ENCODE measurements around the gene NOPCHAP1.

Gene NOPCHAP1

DNA sequence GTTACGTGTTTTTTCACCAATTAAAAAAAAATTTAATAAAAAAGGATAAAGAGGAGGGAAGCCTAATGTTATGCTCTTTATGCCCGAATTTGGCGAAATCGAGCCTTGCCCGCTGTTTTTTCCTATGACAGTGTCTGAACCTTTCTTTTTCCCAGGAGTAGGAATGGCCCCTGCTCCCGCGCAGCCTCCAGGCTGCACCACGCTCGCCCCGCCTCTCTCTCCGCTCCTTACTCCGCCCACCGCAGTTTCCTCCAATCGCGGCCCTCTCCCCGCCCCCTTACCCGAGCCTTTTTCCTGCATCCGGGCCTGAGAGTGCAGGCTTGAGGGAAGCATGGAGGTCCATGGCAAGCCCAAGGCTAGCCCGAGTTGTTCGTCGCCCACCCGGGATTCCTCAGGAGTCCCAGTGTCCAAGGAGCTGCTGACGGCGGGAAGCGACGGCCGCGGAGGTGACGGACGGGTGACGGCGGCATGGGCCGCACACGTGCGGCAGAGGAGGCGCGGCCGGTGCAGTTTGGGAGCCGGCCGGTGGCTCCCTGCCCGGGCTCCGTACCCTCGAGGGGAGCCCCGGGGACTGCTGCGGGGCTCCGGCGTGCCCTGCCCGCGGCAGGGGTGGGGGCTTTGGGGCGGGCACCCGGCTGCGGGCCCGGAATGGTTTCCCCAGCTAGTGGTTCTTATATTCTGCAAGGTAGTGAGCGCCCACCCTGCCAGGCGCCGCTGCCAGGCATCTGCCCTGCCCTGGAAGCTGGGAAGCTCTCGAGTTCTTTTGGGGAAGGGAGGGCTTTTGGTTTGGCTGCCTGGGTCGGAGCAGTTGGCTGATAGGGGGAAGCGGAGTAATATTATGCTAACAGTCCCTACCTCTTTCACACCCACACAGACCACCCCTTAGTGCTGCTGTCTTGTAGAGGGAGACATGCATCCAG is at the start of gene NOPCHAP1:
NOPCHAP1 (plus strand) TSS at position 295 of the 920 bp plus-strand sequence; CDS start at position 332, 37 bp downstream.
- TF ChIP-seq TAF1 (IDR thresholded peaks at IDR 0.05; ENCODE audit: low read depth) (peak; percentile 67; the same call in 1 of the 2 replicates), CEBPB (IDR thresholded peaks at IDR 0.05) (no peak), YY1 (IDR thresholded peaks at IDR 0.05; ENCODE audit: low read depth) (peak; percentile 78)
- TF ChIP-seq, protein P1, sequence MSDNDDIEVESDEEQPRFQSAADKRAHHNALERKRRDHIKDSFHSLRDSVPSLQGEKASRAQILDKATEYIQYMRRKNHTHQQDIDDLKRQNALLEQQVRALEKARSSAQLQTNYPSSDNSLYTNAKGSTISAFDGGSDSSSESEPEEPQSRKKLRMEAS (IDR thresholded peaks at IDR 0.05) = peak; percentile 84

GRCh38 chr12:104938371-104938770 is 47.7 kb upstream of the NOPCHAP1 start:
- TF ChIP-seq EGR1 (IDR thresholded peaks at IDR 0.05) (no peak), EP300 (IDR thresholded peaks at IDR 0.05; ENCODE audit: borderline replicate concordance) (no peak), TCF12 (IDR thresholded peaks at IDR 0.05; ENCODE audit: low read depth) (no peak), TEAD4 (IDR thresholded peaks at IDR 0.05) (no peak), USF1 (IDR thresholded peaks at IDR 0.05) (no peak), FOXM1 (IDR thresholded peaks at IDR 0.05; ENCODE audit: borderline replicate concordance, low read depth) (no peak), NFIC (IDR thresholded peaks at IDR 0.05) (no peak), CEBPB (IDR thresholded peaks at IDR 0.05) (no peak), TAF1 (IDR thresholded peaks at IDR 0.05; ENCODE audit: low read depth) (no peak)
- TF ChIP-seq, protein P2, sequence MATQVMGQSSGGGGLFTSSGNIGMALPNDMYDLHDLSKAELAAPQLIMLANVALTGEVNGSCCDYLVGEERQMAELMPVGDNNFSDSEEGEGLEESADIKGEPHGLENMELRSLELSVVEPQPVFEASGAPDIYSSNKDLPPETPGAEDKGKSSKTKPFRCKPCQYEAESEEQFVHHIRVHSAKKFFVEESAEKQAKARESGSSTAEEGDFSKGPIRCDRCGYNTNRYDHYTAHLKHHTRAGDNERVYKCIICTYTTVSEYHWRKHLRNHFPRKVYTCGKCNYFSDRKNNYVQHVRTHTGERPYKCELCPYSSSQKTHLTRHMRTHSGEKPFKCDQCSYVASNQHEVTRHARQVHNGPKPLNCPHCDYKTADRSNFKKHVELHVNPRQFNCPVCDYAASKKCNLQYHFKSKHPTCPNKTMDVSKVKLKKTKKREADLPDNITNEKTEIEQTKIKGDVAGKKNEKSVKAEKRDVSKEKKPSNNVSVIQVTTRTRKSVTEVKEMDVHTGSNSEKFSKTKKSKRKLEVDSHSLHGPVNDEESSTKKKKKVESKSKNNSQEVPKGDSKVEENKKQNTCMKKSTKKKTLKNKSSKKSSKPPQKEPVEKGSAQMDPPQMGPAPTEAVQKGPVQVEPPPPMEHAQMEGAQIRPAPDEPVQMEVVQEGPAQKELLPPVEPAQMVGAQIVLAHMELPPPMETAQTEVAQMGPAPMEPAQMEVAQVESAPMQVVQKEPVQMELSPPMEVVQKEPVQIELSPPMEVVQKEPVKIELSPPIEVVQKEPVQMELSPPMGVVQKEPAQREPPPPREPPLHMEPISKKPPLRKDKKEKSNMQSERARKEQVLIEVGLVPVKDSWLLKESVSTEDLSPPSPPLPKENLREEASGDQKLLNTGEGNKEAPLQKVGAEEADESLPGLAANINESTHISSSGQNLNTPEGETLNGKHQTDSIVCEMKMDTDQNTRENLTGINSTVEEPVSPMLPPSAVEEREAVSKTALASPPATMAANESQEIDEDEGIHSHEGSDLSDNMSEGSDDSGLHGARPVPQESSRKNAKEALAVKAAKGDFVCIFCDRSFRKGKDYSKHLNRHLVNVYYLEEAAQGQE (IDR thresholded peaks at IDR 0.05; ENCODE audit: low read depth) = no peak
- TF ChIP-seq, protein P1 (IDR thresholded peaks at IDR 0.05) = no peak

GRCh38 chr12:104939089-104939488 is 47.0 kb upstream of the NOPCHAP1 start:
- TF ChIP-seq, protein P2 (IDR thresholded peaks at IDR 0.05; ENCODE audit: low read depth) = no peak
- TF ChIP-seq CREB1 (IDR thresholded peaks at IDR 0.05; ENCODE audit: low read depth) (no peak), YY1 (IDR thresholded peaks at IDR 0.05; ENCODE audit: low read depth) (no peak), FOXM1 (IDR thresholded peaks at IDR 0.05; ENCODE audit: borderline replicate concordance, low read depth) (no peak), ZBTB7A (IDR thresholded peaks at IDR 0.05; ENCODE audit: low read depth) (no peak), TCF12 (IDR thresholded peaks at IDR 0.05; ENCODE audit: low read depth) (no peak), RAD21 (IDR thresholded peaks at IDR 0.05; ENCODE audit: low read depth) (no peak), CEBPB (IDR thresholded peaks at IDR 0.05) (no peak), EGR1 (IDR thresholded peaks at IDR 0.05) (no peak), EP300 (IDR thresholded peaks at IDR 0.05; ENCODE audit: borderline replicate concordance) (no peak)
- TF ChIP-seq, protein P1 (IDR thresholded peaks at IDR 0.05) = no peak

DNA sequence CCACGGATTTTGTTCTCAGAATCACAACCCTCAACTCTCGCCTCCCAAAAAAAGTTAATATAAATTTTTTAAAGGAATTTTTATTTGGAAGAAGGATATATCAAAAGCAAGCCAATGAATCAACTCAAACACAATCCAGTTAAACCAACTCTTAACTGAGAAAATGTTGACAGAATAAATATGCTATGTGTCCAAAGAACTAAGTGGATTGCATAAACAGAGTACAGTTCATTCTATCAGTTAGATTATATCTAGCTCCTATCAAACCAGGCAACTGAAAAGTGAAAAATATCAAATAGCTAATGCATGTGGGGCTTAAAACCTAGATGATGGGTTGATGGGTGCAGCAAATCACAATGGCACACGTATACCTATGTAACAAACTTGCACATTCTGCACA is 44.7 kb upstream of the NOPCHAP1 start:
- TF ChIP-seq CREB1 (IDR thresholded peaks at IDR 0.05; ENCODE audit: low read depth) = no peak
- no peak for TF ChIP-seq EP300 (IDR thresholded peaks at IDR 0.05; ENCODE audit: borderline replicate concordance)
- no peak for TF ChIP-seq EGR1 (IDR thresholded peaks at IDR 0.05)
- no peak for TF ChIP-seq FOXM1 (IDR thresholded peaks at IDR 0.05; ENCODE audit: borderline replicate concordance, low read depth)
- no peak for TF ChIP-seq TAF1 (IDR thresholded peaks at IDR 0.05; ENCODE audit: low read depth)
- no peak for TF ChIP-seq YY1 (IDR thresholded peaks at IDR 0.05; ENCODE audit: low read depth)
- TF ChIP-seq, protein P2 (IDR thresholded peaks at IDR 0.05; ENCODE audit: low read depth) = no peak
- no peak for TF ChIP-seq CEBPB (IDR thresholded peaks at IDR 0.05)
- TF ChIP-seq NFIC (IDR thresholded peaks at IDR 0.05) = no peak
- TF ChIP-seq, protein P1 (IDR thresholded peaks at IDR 0.05) = no peak
- no peak for TF ChIP-seq ZBTB7A (IDR thresholded peaks at IDR 0.05; ENCODE audit: low read depth)
- no peak for TF ChIP-seq USF1 (IDR thresholded peaks at IDR 0.05)
- no peak for TF ChIP-seq RAD21 (IDR thresholded peaks at IDR 0.05; ENCODE audit: low read depth)
- no peak for TF ChIP-seq TEAD4 (IDR thresholded peaks at IDR 0.05)
- no peak for TF ChIP-seq TCF12 (IDR thresholded peaks at IDR 0.05; ENCODE audit: low read depth)
